ENCODE measurements around the gene OTUD4.

Gene OTUD4

GRCh38 chr4:145108128-145108527 lies 72.3 kb downstream of the OTUD4 start:
- no peak for DNase-seq

- no peak for DNase-seq
Measured at GRCh38 chr4:145107126-145107525, 73.3 kb downstream of the OTUD4 start.

- DNase-seq = no peak
Measured at GRCh38 chr4:145103496-145103895, 76.9 kb downstream of the OTUD4 start.

- DNase-seq = no peak
Measured at GRCh38 chr4:145102619-145103018, 77.8 kb downstream of the OTUD4 start.

GRCh38 chr4:145101091-145101490 lies 79.3 kb downstream of the OTUD4 start:
- no peak for DNase-seq

GRCh38 chr4:145099653-145100052 lies 80.7 kb downstream of the OTUD4 start:
- no peak for DNase-seq

- peak in 1 of 4 experiments; percentile 14 for DNase-seq
Measured at GRCh38 chr4:145098675-145099037, 81.7 kb downstream of the OTUD4 start.

- peak; percentile 86 to 91 (median 88) for DNase-seq
Measured at GRCh38 chr4:145097821-145098674, 82.3 kb downstream of the OTUD4 start, which contains the start of the genes ABCE1 and ANAPC10. Gene ABCE1 (plus strand): TSS chr4:145098311. CDS start chr4:145104413, 6,102 bp downstream. Gene ANAPC10 (minus strand): TSS chr4:145098196. CDS start chr4:145096099, 2,097 bp downstream.

- DNase-seq = no peak
Measured at GRCh38 chr4:145097331-145097820, 83.0 kb downstream of the OTUD4 start.

GRCh38 chr4:145093638-145094037 lies 86.8 kb downstream of the OTUD4 start:
- no peak for DNase-seq

- no peak for DNase-seq
Measured at GRCh38 chr4:145090380-145090779, 90.0 kb downstream of the OTUD4 start.

GRCh38 chr4:145083891-145084605 lies 96.3 kb downstream of the OTUD4 start:
- no peak for DNase-seq
